GM21576 (cell line): Measurements from ENCODE around the gene ZNF513.
"Not testable (repeated sequence)": the region's sequence is repeated elsewhere in the genome, so short reads cannot be mapped to it uniquely, and the experiment has no call there.

ENCODE experiments used
- ATAC-seq: cut with Tn5 transposase; IDR thresholded peaks from one replicate; pipeline ENCODE4 v1.9.1; 2021; ENCODE audit warnings: mild to moderate bottlenecking, moderate library complexity; ENCODE audit not compliant: unreplicated experiment

ZNF513 gene, protein sequence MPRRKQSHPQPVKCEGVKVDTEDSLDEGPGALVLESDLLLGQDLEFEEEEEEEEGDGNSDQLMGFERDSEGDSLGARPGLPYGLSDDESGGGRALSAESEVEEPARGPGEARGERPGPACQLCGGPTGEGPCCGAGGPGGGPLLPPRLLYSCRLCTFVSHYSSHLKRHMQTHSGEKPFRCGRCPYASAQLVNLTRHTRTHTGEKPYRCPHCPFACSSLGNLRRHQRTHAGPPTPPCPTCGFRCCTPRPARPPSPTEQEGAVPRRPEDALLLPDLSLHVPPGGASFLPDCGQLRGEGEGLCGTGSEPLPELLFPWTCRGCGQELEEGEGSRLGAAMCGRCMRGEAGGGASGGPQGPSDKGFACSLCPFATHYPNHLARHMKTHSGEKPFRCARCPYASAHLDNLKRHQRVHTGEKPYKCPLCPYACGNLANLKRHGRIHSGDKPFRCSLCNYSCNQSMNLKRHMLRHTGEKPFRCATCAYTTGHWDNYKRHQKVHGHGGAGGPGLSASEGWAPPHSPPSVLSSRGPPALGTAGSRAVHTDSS

DNA sequence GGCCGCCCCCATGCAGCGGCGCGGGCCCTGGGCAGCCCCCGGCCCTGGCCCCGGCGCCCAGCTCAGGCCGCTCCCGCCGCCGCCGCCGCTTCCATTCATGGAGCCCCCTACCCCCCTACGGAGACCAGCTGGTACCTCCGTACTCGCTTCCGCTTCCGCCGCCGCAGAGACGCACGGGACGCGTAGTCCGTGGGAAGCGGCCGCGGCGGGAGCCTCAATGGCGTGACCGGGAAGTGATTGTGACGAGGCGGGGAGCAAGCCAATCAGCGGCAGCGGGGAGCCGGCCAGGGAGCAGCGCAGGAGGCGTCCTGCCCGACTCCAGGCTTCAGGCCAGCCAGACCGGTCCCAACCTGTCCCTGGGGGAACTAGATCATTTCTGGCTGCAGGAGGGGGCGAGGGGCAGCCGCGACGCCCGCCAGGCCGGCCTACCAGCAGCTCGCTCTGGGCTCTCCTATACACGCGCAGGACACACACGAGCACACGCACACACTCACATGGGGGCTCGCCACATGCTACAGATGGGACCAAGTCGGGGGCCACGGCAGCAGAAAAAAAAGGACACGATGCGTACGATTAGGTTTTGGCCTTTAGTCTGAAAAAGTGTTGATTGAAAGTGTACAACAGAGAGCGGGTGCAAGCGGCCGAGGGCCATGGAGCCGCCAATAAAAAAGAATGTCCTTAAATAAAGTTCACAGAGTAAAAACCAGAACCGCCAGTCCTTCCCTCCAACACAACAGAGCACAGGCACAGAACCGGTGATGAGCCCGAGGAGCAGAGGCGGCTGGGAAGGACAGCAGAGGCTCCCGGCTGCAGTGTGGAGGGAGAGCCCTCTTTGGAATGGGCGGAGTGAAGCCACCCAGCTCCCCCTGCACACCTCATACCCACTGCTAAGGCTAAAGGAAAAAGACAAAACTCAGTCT lies at the start of gene ZNF513:
TSS of gene ZNF513 (minus strand) at position 109 of the 920 bp plus-strand sequence. CDS start 208 bp downstream, outside the sequence.
- peak; percentile 88 for ATAC-seq

DNA sequence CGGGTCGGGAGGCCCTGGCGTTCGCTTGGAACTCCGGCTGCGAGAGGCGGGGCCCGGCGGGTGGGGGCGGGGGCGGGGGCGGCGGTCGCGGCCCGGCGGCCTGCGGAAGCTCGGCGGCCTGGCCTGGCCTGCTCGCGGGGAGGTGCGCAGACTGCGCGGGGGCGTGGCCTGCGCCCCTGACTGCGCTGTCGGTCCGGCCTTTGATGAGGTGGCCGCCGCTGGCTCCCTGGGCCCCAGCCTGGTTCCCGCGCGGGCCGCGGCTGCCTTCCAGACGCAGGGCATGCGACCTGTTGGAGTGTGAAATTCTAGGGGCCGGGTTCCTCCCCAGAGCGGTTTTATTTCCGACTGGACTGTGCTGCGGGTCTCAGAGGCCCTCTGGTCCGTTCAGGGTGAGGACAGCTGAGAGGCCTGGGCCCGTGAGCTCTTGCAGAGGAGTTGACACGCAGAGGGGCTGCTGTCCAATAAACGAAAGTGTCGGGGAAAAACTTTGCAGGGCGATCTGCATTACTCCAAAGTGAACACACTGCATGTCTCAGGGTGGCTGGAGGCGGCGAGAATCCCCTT lies 48.5 kb upstream of the ZNF513 start:
- ATAC-seq = peak; percentile 63

DNA sequence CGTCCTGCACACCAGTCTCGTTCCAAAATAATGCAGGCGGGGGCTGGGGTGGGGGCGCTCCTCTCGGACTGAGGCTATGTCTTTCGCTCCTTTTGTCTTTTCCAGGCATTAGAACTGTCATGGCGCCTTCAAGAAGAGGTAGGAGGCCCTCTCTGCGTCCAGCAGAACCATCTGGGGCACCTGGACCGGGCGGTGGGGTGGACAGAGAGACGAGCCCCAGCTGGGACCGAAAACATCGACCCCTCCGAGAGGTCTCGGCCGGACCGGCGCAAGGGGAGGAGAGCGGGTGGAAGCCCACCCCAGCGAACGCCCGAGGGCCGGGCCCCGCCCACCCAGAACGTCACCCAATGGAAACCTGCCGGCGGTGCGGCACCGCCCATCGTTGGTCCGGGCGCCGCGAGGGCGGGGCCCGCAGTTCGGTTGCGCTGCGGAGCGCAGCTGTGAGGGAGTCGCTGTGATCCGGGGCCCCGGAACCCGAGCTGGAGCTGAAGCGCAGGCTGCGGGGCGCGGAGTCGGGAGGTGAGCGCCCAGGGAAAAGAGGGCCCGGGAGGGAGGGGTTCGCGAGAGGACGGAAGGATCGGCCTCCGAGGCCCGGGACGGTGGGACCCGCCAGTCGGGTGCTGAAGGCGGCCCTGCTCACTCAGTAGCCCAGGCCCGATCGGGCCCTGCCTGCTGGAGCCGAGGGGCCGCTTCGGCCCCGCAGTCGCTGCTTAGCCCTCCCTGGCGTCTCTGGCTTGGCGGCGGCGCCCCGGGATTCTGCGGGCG lies 47.9 kb upstream of the ZNF513 start, which contains the start of gene NRBP1:
TSS of gene NRBP1 (plus strand) at position 419 of the 765 bp plus-strand sequence. CDS start 4,643 bp downstream, outside the sequence.
- ATAC-seq = peak; percentile 84

DNA sequence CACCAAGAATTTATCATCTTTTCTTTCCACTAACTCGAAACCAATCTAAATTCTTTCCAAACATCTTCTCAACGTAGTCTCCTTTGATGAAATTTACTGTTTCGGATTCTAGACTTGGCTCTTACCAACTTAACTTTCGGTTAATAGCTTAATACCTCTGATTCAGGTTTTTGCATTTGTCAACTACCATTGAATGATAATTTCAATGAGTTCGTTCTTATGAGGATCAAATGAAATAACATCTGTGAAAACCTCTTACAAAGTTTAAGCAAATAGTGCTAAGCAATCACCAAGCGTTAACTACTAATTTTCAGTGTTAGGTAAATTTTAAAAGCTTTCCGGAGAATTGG lies 47.3 kb upstream of the ZNF513 start:
- no peak for ATAC-seq

DNA sequence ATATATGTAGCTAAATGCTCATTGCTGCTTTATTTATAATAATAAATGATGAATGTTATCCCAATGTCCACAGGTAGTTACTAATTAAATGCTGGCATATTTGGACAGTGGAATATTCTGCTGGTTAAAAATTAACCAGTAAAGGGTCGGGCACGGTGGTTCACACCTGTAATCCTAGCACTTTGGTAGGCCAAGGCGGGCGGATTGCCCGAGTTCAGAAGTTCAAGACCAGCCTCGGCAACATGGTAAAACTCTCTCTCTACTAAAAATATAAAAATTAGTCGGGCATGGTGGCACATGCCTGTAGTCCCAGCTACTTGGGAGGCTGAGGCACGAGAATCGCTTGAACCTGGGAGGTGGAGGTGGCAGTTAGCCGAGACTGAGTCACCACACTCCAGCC lies 44.5 kb upstream of the ZNF513 start:
- ATAC-seq = not testable (repeated sequence)

DNA sequence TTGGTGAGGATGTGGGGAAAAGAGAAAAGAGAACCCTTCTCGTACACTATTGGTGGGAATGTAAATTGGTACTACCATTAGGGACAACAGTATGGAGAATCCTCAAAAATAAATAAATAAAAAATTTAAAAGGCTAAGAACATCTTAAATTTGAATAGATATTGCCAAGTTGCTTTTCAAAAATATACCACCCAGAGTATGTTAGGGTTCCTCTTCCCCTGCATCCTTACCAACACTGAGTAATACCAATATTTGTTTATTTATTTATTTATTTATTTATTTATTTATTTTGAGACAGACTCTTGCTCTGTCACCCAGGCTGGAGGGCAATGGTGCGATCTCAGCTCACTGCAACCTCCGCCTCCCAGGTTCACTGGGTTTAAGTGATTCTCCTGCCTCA lies 42.4 kb upstream of the ZNF513 start:
- no peak for ATAC-seq

DNA sequence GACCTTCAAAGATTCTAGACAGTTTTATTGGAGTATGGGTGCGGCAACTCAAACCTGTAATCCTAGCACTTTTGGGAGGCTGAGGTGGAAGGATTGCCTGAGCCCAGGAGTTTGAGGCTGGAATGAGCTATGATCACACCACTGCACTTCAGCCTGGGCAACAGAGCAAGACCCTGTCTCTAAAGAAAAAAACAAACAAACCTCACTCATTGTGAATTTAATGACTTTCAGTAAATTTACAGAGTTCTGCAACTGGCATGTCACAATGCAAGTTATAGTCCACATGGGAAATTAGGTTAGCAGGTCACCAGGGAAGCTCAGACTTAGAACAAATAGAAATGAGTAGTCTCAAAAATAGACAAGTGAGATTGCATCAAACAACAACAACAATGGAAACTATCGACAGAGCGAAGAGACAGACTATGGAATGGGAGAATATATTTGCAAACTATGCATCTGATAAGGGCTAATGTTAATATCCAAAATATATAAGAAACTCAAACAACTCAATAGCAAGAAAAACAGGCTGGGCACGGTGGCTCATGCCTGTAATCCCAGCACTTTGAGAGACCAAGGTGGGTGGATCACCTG lies 41.2 kb upstream of the ZNF513 start:
- no peak for ATAC-seq

DNA sequence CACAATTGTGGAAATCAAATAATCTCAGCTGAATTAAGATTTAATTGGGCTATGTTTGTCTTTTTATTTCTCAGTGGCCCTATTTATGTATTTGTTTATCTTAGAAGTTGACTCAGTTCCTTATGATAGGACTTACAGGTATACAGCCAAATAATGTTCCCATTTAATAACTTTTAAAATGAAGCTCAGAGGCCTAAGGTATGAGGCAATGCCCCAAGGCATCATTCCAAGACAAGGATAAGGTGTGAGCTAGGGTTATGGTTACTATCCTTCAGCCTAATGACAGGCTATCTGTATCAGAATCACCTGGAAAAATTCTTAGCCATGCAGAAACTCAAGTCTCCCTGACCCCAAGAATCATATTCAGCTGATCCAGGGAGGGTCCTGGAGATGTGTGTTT lies 40.5 kb upstream of the ZNF513 start:
- no peak for ATAC-seq

DNA sequence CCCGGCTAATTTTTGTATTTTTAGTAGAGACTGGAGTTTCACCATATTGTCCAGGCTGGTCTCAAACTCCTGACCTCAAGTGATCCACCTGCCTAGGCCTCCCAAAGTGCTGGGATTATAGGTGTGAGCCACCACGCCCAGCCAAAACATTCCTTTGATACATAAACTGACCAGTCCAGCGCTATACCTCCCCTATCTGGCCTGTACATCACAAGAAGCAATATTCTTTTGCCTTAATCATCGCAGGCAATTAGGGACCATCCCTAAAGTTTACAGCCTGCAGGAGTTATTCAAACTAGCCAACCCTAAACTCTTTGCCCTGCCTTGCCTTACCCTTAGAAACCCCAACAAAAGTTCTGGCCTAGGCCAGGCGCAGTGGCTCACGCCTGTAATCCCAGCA lies 35.6 kb upstream of the ZNF513 start:
- ATAC-seq = no peak

DNA sequence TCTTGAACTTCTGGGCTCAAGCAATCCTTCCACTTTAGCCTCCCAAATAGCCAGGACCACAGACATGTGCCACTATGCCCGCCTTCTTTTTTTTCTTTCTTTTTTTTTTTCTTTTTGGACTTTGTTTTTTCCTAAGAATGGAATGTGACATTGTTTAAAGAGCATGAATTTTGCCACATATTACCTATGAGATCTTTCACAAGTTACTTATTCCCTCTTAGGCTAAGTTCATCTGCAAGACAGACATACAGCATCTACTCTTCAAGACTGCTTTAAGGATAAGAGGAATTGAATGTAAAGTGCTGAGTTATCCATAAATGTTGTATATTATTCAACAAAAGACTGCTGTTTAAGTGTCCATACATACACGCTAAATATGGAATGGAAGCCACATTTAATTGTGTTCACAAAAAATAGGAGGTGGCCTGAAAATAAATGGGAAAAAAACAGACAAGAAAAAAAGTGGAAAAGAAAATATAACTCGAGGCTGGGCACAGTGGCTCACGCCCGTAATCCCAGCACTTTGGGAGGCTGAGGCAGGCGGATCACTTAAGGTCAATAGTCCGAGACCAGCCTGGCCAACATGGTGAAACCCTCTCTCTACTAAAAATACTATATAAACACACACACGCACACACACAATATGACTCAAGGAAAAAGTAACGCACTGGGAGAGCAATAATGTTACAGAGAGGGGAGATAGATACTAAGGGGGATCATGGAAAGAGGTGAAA lies 32.1 kb upstream of the ZNF513 start:
- ATAC-seq = no peak

DNA sequence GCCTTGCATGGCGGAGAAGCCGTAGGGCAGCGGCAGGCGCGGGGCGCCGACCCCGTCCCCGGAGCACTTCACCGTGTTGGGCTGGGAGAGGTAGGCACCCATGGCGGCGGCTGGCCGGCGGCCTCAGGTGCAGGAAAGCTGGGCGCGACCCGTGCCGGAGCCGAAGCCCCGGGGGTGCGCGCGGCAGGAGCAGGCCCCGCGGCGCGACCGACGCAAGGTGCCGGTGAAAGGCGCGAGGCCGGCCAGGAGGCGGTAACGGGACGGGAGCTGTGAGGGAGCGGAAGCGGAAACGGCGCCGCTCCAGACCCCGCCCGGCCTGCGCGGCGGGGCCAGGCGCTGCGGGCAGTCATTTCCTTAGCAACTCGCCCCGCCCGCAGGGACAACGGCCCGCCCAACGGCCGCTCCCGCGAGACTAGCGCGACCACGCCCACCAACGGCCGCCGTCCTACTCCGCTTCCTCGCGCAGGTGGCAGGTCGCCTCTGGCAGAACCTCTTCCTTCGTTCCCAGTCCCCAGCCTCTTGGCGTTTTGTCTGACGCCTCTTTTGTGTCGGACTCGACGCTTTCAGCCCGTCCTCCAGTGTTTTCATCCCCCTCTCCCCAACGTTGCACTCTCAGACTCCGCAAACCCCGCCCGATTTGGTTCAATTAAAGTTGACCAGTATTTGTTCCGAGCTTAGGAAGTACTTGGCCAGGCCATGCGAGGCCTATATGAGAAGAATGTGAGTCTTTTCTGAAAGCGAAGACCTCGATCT lies 29.0 kb upstream of the ZNF513 start, which contains the start of gene PPM1G:
TSS of gene PPM1G (minus strand) at position 271 of the 753 bp plus-strand sequence. CDS start at position 102, 169 bp downstream.
- peak; percentile 94 for ATAC-seq

DNA sequence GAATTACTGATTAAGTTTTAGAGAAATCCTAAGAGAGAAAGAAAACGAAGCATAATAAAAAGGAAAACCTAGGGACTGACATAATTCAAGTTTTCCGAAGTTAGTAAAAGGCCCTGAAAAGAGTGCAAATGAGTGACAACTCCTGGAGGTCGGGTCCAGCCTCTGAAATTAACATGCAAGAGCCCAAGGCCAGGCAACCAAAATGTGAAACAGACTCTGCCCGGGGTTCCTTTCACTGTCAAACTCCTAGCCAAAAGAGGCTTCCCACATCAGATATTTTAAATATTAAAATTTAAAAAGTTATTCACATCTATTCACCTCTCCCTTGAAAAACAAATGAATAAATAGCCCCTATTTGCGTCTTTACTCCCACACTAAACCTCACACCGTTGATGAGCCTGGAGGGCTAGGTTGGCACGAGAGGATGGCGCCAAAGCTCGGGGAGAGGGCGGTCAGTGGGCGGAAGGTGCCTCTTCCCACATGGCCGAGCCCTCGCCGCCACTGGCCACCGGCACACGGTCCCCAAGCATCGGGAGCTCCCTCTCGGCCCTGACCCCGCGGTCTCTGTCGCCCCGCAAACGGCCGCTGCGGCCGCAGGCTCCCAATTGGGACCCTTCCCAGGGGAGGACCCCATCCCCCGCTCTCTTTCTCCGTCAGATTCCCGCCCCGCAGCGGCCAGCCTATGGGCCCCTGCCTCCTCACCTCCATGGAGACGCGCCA lies 28.2 kb upstream of the ZNF513 start:
- ATAC-seq = peak; percentile 25

DNA sequence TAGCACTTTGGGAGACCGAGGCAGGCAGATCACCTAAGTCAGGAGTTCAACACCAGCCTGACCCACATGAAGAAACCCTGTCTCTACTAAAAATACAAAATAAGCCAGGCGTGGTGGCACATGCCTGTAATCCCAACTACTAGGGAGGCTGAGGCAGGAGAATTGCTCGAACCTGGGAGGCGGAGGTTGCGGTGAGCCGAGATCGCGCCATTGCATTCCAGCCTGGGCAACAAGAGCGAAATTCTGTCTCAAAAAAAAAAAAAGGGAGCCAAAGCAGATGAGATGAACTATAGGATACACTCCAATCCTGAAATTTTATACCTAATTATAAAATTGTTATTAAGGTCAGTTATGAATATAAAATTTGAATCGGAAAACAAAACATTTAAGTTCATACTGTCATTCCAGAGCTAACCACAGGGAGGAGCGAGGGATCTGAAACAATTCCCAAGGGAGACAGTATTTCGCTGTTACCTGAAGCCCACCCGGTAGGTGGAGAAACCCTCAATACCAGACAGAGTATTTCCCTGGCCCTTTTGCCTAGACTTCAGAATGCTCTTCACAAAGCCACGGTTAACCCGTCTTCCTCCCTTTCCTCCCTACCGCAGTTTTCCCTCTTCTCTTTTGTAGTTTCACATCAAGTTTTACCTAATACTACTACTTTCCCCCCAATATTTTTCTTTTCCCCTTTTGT lies 27.4 kb upstream of the ZNF513 start:
- ATAC-seq = no peak

DNA sequence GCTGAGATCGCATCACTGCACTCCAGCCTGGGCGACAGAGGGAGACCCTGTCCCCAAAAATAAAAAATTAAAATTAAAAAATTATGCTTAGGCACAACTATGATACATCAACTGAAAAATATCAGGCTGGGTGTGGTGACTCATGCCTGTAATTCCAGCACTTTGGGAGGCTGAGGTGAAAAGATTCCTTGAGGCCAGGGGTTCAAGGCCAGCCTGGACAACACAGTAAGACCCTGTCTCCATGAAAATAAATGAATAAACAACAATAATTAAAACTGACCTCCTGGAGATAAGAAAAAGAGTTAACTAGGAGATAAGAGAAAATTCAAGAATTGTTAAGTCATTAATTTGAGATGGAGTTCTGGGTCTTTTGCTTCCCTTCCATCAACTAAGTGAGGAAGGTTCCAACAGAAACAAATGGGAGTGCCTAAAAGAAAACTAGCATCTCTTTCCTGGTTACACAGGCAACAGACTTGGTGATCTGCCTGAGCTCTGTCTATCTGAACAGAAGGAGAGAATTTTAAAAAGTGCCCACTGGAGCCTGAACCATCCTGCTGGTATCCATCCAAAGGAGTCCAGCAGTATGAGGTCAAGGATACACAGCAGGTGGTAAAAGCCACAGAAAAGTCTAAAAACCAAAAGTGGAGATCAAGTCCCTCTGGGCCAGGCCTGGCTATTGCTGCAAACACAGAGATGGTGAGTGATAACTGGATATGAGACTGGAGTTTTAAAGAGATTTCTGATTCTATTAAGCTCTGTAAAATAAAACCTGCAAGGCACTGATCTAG lies 20.0 kb upstream of the ZNF513 start:
- ATAC-seq = no peak

DNA sequence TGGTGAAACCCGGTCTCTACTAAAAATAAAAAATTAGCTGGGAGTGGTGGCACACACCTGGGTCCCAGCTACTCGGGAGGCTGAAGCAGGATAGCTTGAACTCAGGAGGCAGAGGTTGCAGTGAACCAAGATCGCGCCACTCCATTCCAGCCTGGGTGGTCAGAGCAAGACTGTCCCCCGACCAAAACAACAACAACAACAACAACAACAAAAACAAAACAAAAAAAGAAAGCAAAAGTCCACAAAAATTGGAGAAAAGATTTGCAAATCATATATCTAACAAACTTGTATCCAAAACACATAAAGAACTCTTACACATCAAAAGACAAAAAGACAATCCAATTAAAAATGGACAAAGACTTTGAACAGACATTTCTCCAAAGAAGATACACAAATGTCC lies 18.4 kb upstream of the ZNF513 start:
- ATAC-seq = no peak

DNA sequence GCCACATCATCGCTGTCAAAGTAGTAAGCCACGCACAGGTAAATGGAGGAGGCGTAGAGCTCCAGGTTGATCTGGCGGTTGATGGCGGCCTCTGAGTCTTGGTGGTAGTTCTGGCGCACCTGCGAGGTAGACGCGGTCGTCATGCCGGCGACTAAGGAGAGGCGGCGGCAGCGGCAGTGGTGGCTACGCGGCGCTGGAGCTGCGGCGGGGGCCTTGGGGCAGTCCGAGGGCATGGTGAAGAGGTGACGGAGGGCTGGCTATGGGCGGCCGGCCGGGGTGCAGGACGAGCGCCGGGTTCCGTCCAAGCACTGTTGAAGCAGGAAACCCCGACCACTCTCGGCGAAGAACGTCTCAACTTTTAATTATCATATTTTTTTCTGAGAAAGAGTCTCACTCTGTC lies 12.7 kb upstream of the ZNF513 start:
- ATAC-seq = no peak
